Stimulated activated CD8-positive, alpha-beta memory T cell treated with anti-CD3 and anti-CD28 coated beads, Interleukin-15, amount 100 ng/mL, for 1 hour (primary cell): ENCODE results near the gene FBXO8.

Experiments
- DNase-seq: peaks from one replicate; pipeline ENCODE4 v3.0.0-alpha.2; 2020; ENCODE audit warnings: low read depth

The FBXO8 gene

GRCh38 chr4:174209341-174209740, 74.1 kb downstream of the FBXO8 start:
- DNase-seq: no peak

GRCh38 chr4:174207367-174207766, 76.1 kb downstream of the FBXO8 start:
- DNase-seq: no peak

- DNase-seq: no peak
Observed at GRCh38 chr4:174204164-174204831, 79.2 kb downstream of the FBXO8 start.

- DNase-seq: no peak
Observed at GRCh38 chr4:174201871-174202270, 81.6 kb downstream of the FBXO8 start.

- no peak for DNase-seq
Observed at GRCh38 chr4:174199735-174200134, 83.7 kb downstream of the FBXO8 start.

- no peak for DNase-seq
Observed at GRCh38 chr4:174198828-174199227, 84.6 kb downstream of the FBXO8 start.

- DNase-seq: no peak
Observed at GRCh38 chr4:174198396-174198795, 85.1 kb downstream of the FBXO8 start.

- DNase-seq: no peak
Observed at GRCh38 chr4:174193438-174194374, 89.8 kb downstream of the FBXO8 start.

- no peak for DNase-seq
Observed at GRCh38 chr4:174192943-174193342, 90.5 kb downstream of the FBXO8 start.

GRCh38 chr4:174190832-174191500, 92.5 kb downstream of the FBXO8 start:
- no peak for DNase-seq

GRCh38 chr4:174189392-174190015, 94.0 kb downstream of the FBXO8 start:
- DNase-seq: no peak
